ENCODE data around the gene RPS6KC1. TPM values are rescaled to one million over a fixed set of nuclear protein-coding genes. Genes with fewer than 3 reads are reported as not detected.
"Not testable (repeated sequence)": the region's sequence is repeated elsewhere in the genome, so short reads cannot be mapped to it uniquely, and the experiment has no call there.

The RPS6KC1 gene
- total RNA-seq, 1 donor from 2014 or later = 19.2 TPM

DNA sequence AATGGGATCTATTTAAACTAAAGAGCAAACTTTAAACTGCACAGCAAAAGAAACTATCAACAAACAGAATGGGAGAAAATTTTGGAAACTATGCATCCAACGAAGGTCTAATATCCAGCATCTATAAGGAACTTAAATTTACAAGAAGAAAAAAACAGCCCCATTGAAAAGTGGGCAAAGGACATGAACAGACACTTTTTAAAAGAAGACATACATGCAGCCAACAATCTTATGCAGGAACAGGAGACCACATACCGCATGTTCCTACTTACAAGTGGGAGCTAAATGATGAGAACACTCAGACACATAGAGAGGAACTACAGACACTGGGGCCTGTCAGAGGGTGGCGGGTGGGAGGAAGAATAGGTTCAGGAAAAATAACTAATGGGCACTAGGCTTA lies 149.6 kb downstream of the RPS6KC1 start:
- H3K4me1 Mint-ChIP-seq (ENCODE audit: unreplicated experiment) = no peaks in the 10 kb centered on the region
- no peak for DNase-seq (ENCODE audit: extremely low spot score, unreplicated experiment)
- peaks cover 39% of the 10 kb centered on the region for H3K36me3 Mint-ChIP-seq
- H3K27me3 Mint-ChIP-seq = no peaks in the 10 kb centered on the region
- no peak overlapping the region for H3K27ac Mint-ChIP-seq
- no peaks in the 10 kb centered on the region for H3K9me3 Mint-ChIP-seq
- TF ChIP-seq, protein P1, sequence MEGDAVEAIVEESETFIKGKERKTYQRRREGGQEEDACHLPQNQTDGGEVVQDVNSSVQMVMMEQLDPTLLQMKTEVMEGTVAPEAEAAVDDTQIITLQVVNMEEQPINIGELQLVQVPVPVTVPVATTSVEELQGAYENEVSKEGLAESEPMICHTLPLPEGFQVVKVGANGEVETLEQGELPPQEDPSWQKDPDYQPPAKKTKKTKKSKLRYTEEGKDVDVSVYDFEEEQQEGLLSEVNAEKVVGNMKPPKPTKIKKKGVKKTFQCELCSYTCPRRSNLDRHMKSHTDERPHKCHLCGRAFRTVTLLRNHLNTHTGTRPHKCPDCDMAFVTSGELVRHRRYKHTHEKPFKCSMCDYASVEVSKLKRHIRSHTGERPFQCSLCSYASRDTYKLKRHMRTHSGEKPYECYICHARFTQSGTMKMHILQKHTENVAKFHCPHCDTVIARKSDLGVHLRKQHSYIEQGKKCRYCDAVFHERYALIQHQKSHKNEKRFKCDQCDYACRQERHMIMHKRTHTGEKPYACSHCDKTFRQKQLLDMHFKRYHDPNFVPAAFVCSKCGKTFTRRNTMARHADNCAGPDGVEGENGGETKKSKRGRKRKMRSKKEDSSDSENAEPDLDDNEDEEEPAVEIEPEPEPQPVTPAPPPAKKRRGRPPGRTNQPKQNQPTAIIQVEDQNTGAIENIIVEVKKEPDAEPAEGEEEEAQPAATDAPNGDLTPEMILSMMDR (conservative IDR thresholded peaks at IDR 0.05) = no peak
- H3K4me3 Mint-ChIP-seq = no peak overlapping the region

GRCh38 chr1:213201380-213202155 lies 150.5 kb downstream of the RPS6KC1 start:
- TF ChIP-seq, protein P1 (conservative IDR thresholded peaks at IDR 0.05) = no peak

GRCh38 chr1:213211201-213211600 lies 160.2 kb downstream of the RPS6KC1 start:
- peaks cover 30% of the 10 kb centered on the region for H3K36me3 Mint-ChIP-seq
- no peaks in the 10 kb centered on the region for H3K9me3 Mint-ChIP-seq
- TF ChIP-seq, protein P1 (conservative IDR thresholded peaks at IDR 0.05) = no peak
- H3K27ac Mint-ChIP-seq = no peak overlapping the region
- no peaks in the 10 kb centered on the region for H3K4me1 Mint-ChIP-seq (ENCODE audit: unreplicated experiment)
- DNase-seq (ENCODE audit: extremely low spot score, unreplicated experiment) = no peak
- H3K27me3 Mint-ChIP-seq = no peaks in the 10 kb centered on the region
- no peak overlapping the region for H3K4me3 Mint-ChIP-seq

More at GRCh38 chr1:213201380-213202155, 150.5 kb downstream of the RPS6KC1 start:
- Mint-ChIP-seq H3K9me3 (no peaks in the 10 kb centered on the region), H3K27ac (no peak overlapping the region), H3K27me3 (no peaks in the 10 kb centered on the region), H3K4me1 (ENCODE audit: unreplicated experiment) (no peaks in the 10 kb centered on the region), H3K36me3 (peaks cover 38% of the 10 kb centered on the region), H3K4me3 (no peak overlapping the region)
- no peak for DNase-seq (ENCODE audit: extremely low spot score, unreplicated experiment)

DNA sequence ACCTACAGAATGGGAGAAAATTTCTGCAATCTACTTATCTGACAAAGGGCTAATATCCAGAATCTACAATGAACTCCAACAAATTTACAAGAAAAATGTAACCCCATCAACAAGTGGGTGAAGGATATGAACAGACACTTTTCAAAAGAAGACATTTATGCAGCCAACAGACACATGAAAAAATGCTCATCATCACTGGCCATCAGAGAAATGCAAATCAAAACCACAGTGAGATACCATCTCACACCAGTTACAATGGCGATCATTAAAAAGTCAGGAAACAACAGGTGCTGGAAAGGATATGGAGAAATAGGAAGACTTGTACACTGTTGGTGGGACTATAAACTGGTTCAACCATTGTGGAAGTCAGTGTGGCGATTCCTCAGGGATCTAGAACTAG lies 168.0 kb downstream of the RPS6KC1 start:
- not testable (repeated sequence) for H3K9me3 Mint-ChIP-seq; H3K36me3 Mint-ChIP-seq; DNase-seq (ENCODE audit: extremely low spot score, unreplicated experiment); H3K4me3 Mint-ChIP-seq; H3K4me1 Mint-ChIP-seq (ENCODE audit: unreplicated experiment); H3K27me3 Mint-ChIP-seq; H3K27ac Mint-ChIP-seq

- H3K27ac Mint-ChIP-seq = no peak overlapping the region
- DNase-seq (ENCODE audit: extremely low spot score, unreplicated experiment) = no peak
- no peaks in the 10 kb centered on the region for H3K4me1 Mint-ChIP-seq (ENCODE audit: unreplicated experiment)
- TF ChIP-seq, protein P1 (conservative IDR thresholded peaks at IDR 0.05) = no peak
- no peaks in the 10 kb centered on the region for H3K27me3 Mint-ChIP-seq
- H3K4me3 Mint-ChIP-seq = no peak overlapping the region
- no peaks in the 10 kb centered on the region for H3K9me3 Mint-ChIP-seq
- H3K36me3 Mint-ChIP-seq = no peaks in the 10 kb centered on the region
These were observed 170.2 kb downstream of the RPS6KC1 start for GRCh38 chr1:213221209-213221608.

GRCh38 chr1:213227458-213227857 lies 176.4 kb downstream of the RPS6KC1 start:
- H3K36me3 Mint-ChIP-seq = no peaks in the 10 kb centered on the region
- no peaks in the 10 kb centered on the region for H3K27me3 Mint-ChIP-seq
- H3K4me1 Mint-ChIP-seq (ENCODE audit: unreplicated experiment) = peaks cover 20% of the 10 kb centered on the region
- H3K4me3 Mint-ChIP-seq = no peak overlapping the region
- TF ChIP-seq, protein P1 (conservative IDR thresholded peaks at IDR 0.05) = no peak
- H3K9me3 Mint-ChIP-seq = no peaks in the 10 kb centered on the region
- no peak overlapping the region for H3K27ac Mint-ChIP-seq
- no peak for DNase-seq (ENCODE audit: extremely low spot score, unreplicated experiment)
